IgD-negative memory B cell (primary cell): ENCODE results near the gene LMTK2. TPM values are rescaled to one million over a fixed set of nuclear protein-coding genes. Genes with fewer than 3 reads are reported as not detected.
"Not testable (repeated sequence)": the region's sequence is repeated elsewhere in the genome, so short reads cannot be mapped to it uniquely, and the experiment has no call there.

Experiments
- H3K27ac Mint-ChIP-seq, 3 donors: one replicate each; pipeline ENCODE4 v1.8.0; 2020 to 2022; ENCODE audit warnings: mild to moderate bottlenecking in 3 of 3, mixed read lengths in 3 of 3, moderate library complexity in 1 of 3
- H3K27me3 Mint-ChIP-seq: one replicate; pipeline ENCODE4 v1.8.0; 2021; ENCODE audit warnings: mixed read lengths
- H3K36me3 Mint-ChIP-seq: one replicate; pipeline ENCODE4 v1.8.0; 2020; ENCODE audit warnings: mild to moderate bottlenecking, mixed read lengths
- H3K4me1 Mint-ChIP-seq, 3 donors: one replicate each; pipeline ENCODE4 v1.8.0; 2020 to 2022; ENCODE audit warnings: mixed read lengths in 3 of 3, mild to moderate bottlenecking in 1 of 3
- H3K4me3 Mint-ChIP-seq, 4 donors: one replicate each; pipeline ENCODE4 v1.8.0; 2020 to 2022; ENCODE audit warnings: mild to moderate bottlenecking in 4 of 4, mixed read lengths in 4 of 4, moderate library complexity in 3 of 4
- H3K9me3 Mint-ChIP-seq, 3 donors: one replicate each; pipeline ENCODE4 v1.8.0; 2020 to 2021; ENCODE audit warnings: mixed read lengths in 3 of 3, mild to moderate bottlenecking in 1 of 3
- polyA plus RNA-seq: library from polyadenylated mRNA; unstranded; fragments of 300-500 nt; fragmentation: Illumina TruSeq; gene quantifications from one replicate; pipeline ENCODE4 v1.2.3, GENCODE V29; 2021

The LMTK2 gene
- polyA plus RNA-seq, 1 donor from 2014 or later = 1.6 TPM

DNA sequence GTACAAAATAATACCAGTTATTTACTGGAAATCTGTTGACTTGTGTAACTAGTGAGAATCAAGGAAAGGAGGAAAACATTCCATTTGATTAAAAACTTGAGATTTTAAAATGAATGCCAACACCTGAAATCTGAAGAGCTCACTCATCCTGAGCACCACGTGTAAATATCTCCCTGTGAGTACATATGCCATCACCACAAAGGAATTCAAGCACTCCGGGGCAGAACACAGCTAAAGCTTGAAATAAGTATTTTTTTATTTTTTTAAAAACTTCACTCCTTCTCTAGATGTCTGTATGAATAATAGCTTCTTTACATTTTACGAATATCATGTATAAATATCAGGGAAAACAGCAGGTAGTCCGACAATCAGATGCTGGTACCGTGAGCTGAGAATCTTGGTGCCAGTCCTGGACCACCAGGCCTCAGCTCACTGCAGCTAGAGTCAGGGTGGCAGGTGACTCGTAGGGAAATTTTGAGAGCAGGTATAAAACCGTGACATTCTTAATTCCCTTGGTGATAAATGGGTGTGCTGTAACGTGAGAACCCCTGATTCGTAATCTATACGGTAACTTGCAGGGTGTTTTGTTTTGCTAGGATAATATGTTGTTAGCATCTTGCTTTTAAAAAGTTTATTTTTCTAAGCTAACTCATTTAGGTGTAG, 12.7 kb downstream of the LMTK2 start:
- H3K27me3 Mint-ChIP-seq = peaks cover 8% of the 10 kb centered on the region
- peaks cover 2% of the 10 kb centered on the region for H3K36me3 Mint-ChIP-seq
- no peak overlapping the region for H3K27ac Mint-ChIP-seq
- H3K4me1 Mint-ChIP-seq = peaks cover 3 to 10% (median 5%) of the 10 kb centered on the region in 3 donors
- H3K4me3 Mint-ChIP-seq = no peak overlapping the region
- H3K9me3 Mint-ChIP-seq = no peaks in the 10 kb centered on the region

DNA sequence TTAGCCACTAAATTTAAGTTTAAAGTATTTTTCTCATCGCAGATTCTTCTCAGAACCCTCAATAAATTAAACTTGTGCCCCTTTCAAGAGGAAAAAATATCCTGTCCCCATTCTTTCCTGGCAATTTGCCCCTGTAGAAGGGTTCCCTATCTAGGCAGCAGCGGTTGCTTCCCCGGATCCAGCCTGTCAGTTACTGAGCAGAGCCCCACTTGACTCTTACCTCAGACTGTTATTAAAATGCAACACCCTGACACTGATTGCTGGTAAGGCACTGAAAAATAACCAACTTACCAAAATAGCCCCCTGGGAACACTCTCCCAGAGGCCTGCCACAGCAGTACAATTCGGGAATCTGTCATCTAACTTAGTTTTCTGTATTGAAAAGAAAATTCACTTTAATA, 13.9 kb downstream of the LMTK2 start:
- no peaks in the 10 kb centered on the region for H3K9me3 Mint-ChIP-seq
- peaks cover 4 to 8% (median 5%) of the 10 kb centered on the region in 3 donors for H3K4me1 Mint-ChIP-seq
- H3K27me3 Mint-ChIP-seq = peaks cover 10% of the 10 kb centered on the region
- no peak overlapping the region for H3K27ac Mint-ChIP-seq
- H3K4me3 Mint-ChIP-seq = no peak overlapping the region
- H3K36me3 Mint-ChIP-seq = peaks cover 4% of the 10 kb centered on the region

DNA sequence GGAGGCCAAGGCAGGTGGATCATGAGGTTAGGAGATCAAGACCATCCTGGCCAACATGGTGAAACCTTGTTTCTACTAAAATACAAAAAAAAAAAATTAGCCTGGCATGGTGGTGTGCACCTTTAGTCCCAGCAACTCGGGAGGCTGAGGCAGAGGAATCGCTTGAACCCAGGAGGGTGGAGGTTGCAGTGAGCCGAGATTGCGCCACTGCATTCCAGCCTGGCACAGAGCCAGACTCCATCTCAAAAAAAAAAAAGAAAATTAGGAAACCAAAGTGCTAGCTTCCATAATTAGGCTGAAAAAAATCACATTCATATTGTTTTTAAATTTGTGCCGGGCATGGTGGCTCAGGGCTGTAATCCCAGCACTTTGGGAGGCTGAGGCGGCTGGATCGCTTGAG, 14.7 kb downstream of the LMTK2 start:
- H3K36me3 Mint-ChIP-seq, H3K27ac Mint-ChIP-seq, H3K9me3 Mint-ChIP-seq, H3K4me1 Mint-ChIP-seq, H3K4me3 Mint-ChIP-seq: not testable (repeated sequence)
- peaks cover 17% of the 10 kb centered on the region for H3K27me3 Mint-ChIP-seq

DNA sequence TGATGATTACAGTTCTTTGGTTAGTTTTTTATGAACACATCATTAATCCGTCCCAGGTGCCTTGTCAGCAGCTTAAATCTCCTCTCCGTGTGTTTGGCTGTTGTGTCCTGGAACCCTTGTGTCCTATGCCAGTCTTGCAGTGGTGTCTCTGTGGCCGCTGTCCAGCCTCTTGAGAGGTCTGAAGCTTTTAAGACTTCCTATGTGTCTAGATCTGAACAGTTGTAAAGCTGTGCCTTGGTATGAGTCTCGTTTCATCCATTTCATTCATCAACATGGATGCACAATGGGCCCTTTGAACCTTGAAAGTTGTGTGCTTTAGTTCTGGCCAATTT, 16.7 kb downstream of the LMTK2 start:
- no peak overlapping the region for H3K27ac Mint-ChIP-seq

DNA sequence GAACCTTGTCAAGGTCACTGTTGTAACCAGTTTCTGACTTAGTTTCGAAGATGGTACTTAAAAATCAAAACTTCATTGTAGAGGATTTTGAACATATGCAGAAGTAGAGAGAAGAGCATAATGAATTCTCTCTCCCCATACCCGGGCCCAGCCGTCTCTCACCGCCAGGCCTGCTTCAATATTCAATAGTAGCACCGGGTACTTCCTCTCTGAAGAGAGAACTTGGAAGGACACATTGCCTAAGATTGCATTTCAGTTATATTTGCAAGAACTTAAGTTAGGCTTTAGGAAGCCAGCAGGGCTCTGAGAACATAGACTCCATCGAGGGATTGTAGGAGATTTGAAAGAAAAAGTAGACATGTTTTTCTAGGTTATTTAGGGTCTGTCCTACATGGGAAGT, 19.1 kb downstream of the LMTK2 start:
- H3K4me3 Mint-ChIP-seq = no peak overlapping the region
- H3K9me3 Mint-ChIP-seq = no peaks in the 10 kb centered on the region
- H3K36me3 Mint-ChIP-seq = peaks cover 1% of the 10 kb centered on the region
- no peak overlapping the region for H3K27ac Mint-ChIP-seq
- peaks cover 45% of the 10 kb centered on the region for H3K27me3 Mint-ChIP-seq
- H3K4me1 Mint-ChIP-seq = peaks cover 3 to 10% (median 5%) of the 10 kb centered on the region in 3 donors

More for the DNA sequence above, 16.7 kb downstream of the LMTK2 start:
- Mint-ChIP-seq H3K27me3 (peaks cover 27% of the 10 kb centered on the region), H3K9me3 (no peaks in the 10 kb centered on the region), H3K36me3 (peaks cover 4% of the 10 kb centered on the region), H3K4me1 (peaks cover 3 to 7% (median 5%) of the 10 kb centered on the region in 3 donors), H3K4me3 (no peak overlapping the region)

DNA sequence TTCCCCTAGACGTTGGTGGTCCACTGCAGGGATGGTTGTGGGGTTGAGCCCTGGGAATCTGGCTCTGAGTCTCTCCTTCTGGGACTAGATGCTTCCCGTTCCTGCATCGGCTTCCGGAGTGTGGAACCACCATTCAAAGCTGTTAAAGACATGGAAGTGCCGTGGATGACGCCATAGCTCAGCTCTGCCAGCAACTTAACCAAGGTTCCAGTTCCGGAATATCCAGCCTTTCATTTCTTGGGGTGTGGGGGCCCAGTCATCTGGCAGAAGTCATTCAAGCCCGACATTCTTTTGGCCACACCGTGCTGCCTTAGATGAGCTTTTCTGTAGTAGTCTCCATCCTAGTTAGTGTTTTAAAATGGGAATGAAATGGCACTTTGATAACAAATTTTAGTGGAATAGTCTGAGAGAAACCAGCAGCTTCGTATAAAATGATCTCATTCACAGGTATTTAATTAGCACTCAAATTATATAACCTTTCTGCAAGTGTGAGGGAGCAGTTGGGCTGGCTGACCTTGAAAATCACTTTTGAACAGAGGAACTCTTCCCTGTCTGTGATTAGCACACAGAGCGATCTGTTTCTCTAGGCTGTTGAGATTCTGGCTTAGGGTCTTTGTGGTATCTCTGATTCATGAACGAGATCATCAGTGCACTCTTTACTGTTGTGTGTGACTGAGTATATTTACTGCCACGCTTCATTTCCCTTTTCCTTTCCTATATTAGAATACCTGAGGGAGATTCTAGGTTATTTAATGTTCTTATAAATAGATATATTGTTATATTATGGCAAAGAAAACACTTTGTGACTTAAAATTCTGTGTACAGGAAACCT, 19.9 kb downstream of the LMTK2 start:
- H3K4me1 Mint-ChIP-seq = peaks cover 9 to 17% (median 12%) of the 10 kb centered on the region in 3 donors
- no peak overlapping the region for H3K27ac Mint-ChIP-seq
- no peaks in the 10 kb centered on the region for H3K9me3 Mint-ChIP-seq
- peaks cover 1% of the 10 kb centered on the region for H3K36me3 Mint-ChIP-seq
- peaks cover 52% of the 10 kb centered on the region for H3K27me3 Mint-ChIP-seq
- no peak overlapping the region for H3K4me3 Mint-ChIP-seq

DNA sequence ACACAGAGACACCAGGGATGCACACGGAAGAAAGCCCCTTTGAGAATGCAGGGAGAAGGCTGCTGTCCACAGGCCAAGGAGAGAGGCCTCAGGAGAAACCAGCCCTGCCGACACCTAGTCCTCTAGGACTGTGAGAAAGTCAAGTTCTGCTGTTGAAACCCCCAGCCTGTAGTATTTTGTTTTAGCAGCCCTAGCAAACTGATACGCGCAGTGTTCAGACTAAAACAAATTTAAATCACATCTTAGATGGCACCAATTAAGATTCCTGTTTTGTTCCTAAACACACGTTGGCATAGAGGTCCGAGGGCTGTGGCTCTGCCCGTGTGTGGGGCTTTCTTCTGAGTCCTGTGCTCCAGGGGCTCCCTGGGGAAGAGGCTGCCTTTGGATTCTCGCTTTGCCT, 21.7 kb downstream of the LMTK2 start:
- Mint-ChIP-seq H3K27me3 (peaks cover 60% of the 10 kb centered on the region), H3K27ac (no peak overlapping the region), H3K36me3 (peaks cover 1% of the 10 kb centered on the region), H3K4me1 (peaks cover 17 to 26% (median 19%) of the 10 kb centered on the region in 3 donors), H3K9me3 (no peaks in the 10 kb centered on the region), H3K4me3 (no peak overlapping the region)

DNA sequence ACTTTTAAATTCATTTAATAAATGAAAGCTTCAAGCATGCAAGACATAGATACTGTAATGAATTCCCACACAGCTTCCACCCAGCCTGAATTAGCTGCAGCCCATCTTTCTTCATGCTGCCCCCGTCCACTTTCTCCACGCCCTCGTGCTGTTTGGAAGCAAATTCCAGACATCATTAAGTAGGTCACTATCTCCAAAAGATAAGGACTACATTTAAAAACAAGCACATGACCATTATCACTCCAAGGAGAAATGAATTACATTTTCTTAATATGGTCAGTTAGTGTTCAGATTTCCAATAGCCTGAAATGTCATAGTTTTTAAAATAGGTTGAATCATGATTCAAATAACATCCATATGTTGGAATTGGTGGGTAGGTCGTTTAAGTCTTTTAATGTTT, 24.3 kb downstream of the LMTK2 start:
- Mint-ChIP-seq H3K36me3 (no peaks in the 10 kb centered on the region), H3K27ac (no peak overlapping the region), H3K27me3 (peaks cover 65% of the 10 kb centered on the region), H3K9me3 (no peaks in the 10 kb centered on the region), H3K4me1 (peaks cover 24 to 37% (median 29%) of the 10 kb centered on the region in 3 donors), H3K4me3 (no peak overlapping the region)

DNA sequence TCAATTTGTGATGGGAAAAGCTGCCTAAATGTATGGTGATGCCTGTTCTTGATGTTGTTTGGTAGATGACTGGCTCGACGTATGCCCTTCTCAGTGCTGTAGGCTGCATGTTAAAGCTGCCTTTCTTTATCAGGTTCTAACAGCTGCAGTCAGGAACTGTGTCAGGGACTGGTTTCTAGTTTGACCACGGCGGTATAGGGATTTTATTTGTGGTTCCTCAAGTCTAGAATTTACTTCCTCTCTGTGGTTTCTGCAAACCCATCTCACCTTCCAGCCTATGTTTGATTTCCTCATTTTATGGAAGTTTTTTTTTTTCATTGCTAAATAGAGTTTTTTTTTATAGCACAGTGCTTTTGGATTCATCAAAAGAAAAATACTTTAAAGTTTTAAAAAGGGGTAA, 26.5 kb downstream of the LMTK2 start:
- Mint-ChIP-seq H3K4me3 (peak overlapping the region in 2 of 4 donors; percentile 78 to 84), H3K36me3 (peaks cover 1% of the 10 kb centered on the region), H3K27ac (peak overlapping the region; percentile 4 to 65 (median 10)), H3K4me1 (peaks cover 35 to 49% (median 37%) of the 10 kb centered on the region in 3 donors), H3K27me3 (peaks cover 59% of the 10 kb centered on the region), H3K9me3 (no peaks in the 10 kb centered on the region)

DNA sequence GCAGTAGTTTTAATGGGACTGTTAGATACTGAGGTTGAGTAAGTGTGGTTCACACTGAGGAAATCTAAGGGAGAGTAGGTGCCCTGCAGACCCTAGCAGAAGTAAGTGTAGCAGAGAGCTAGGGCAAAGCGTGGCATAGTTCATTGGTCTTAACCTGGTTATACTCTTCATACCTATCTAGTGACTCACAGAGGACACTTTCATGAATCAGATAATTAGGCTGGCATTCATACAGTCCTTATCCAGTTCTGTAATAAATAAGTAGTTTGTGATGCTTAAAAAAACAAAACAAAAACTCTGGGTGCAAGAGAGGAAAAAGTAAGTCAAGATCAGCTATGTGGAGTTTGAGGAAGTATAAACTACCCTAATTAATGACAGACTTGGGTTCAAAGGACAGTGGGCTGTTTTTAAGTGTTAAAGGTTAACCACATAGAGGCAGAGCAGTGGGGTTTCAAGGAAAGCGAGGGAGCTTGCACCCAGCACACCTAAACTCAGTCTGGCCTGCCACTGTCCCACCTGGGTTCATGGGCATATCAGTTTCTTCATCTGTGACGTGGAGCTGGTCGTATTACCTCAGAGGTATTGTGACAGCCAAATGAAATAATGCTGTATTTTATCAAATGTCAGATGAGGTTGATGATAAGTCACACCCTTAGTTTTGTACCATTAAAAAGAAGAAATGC, 27.1 kb downstream of the LMTK2 start:
- Mint-ChIP-seq H3K4me1 (peaks cover 35 to 49% (median 37%) of the 10 kb centered on the region in 3 donors), H3K27ac (peak overlapping the region in 2 of 3 donors; percentile 10 to 65), H3K27me3 (peaks cover 56% of the 10 kb centered on the region), H3K4me3 (peak overlapping the region in 2 of 4 donors; percentile 78 to 84), H3K9me3 (no peaks in the 10 kb centered on the region), H3K36me3 (peaks cover 1% of the 10 kb centered on the region)

DNA sequence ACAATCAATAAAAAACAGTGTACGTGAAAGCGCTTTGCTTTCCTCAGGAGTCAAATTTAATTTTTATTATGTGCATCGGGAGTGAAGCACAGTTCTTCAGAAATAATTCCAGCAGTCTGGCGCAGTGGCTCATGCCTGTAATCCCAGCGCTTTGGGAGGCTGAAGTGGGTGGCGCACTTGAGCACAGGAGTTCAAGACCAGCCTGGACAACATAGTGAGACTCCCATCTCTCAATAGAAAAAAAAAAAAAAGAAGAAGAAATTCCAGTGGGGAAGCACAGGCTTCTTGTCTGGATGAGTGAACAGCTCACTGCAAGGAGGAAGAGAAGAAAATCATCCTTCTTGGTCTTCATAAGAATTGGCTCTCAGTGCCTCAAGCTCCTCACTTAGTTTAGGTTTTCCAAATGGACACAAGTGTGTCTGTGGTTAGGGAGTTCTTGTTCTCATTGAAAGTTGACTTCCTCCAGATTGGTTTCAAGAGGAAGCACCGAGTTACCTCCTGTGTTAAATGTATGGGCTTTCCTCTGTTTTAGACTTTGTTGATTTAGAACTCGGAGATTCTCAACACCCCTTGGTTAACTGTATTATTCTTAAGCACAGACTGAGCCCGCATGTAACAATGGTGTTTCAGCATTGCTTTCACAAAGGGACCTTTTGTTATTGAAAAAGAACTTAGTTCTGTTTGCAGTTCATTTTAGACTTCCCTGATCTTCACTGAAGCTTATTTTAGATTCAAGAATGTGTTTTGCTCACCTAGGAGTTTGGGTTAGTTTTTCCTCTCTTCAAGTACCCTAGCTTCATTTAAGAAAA, 28.0 kb downstream of the LMTK2 start:
- H3K9me3 Mint-ChIP-seq = no peaks in the 10 kb centered on the region
- H3K36me3 Mint-ChIP-seq = peaks cover 6% of the 10 kb centered on the region
- H3K27me3 Mint-ChIP-seq = peaks cover 57% of the 10 kb centered on the region
- H3K27ac Mint-ChIP-seq = no peak overlapping the region
- H3K4me3 Mint-ChIP-seq = no peak overlapping the region
- peaks cover 37 to 49% (median 39%) of the 10 kb centered on the region in 3 donors for H3K4me1 Mint-ChIP-seq

DNA sequence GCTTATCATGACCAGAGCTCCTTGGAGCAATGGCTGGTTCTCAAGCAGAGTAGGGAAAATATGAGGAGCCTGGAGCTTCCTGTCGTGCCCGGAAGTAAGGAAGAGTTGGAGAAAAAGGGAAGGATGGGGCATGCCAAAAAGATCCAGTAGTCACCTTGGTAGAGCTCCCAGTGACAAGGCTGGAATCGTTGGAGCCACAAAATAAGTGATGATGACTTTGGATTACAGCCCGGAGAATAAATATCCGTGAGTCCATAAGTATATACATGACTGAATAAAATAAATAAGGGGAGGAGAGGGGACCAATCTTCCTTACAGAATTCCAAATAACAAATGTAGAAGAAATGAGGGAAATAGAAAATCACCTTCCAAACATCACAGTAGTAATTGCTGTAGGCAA, 29.3 kb downstream of the LMTK2 start:
- Mint-ChIP-seq H3K27me3 (peaks cover 45% of the 10 kb centered on the region), H3K27ac (no peak overlapping the region), H3K9me3 (no peaks in the 10 kb centered on the region), H3K4me3 (no peak overlapping the region), H3K4me1 (peaks cover 37 to 45% (median 40%) of the 10 kb centered on the region in 3 donors), H3K36me3 (peaks cover 10% of the 10 kb centered on the region)

DNA sequence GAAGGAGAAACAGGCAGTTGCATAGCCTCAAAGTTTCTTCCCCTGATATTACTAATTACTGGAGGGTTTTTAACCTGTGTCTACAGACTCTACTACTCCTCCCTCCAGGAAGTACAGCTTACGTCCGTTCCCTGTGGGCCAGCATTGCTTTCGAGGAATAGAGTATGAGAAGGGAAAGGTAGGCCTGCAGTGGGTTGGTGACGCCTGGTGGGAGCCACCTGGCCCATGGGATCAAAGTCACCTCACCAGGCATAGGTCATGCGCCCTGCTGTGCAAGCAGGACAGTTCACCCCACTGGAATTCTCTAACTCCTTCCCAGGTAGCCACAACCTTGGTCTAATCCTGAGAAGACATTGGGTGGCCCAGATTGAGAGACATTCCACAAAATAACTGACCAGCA, 29.8 kb downstream of the LMTK2 start:
- no peak overlapping the region for H3K4me3 Mint-ChIP-seq
- no peak overlapping the region for H3K27ac Mint-ChIP-seq
- H3K36me3 Mint-ChIP-seq = peaks cover 14% of the 10 kb centered on the region
- no peaks in the 10 kb centered on the region for H3K9me3 Mint-ChIP-seq
- peaks cover 42% of the 10 kb centered on the region for H3K27me3 Mint-ChIP-seq
- H3K4me1 Mint-ChIP-seq = peaks cover 32 to 40% (median 35%) of the 10 kb centered on the region in 3 donors

DNA sequence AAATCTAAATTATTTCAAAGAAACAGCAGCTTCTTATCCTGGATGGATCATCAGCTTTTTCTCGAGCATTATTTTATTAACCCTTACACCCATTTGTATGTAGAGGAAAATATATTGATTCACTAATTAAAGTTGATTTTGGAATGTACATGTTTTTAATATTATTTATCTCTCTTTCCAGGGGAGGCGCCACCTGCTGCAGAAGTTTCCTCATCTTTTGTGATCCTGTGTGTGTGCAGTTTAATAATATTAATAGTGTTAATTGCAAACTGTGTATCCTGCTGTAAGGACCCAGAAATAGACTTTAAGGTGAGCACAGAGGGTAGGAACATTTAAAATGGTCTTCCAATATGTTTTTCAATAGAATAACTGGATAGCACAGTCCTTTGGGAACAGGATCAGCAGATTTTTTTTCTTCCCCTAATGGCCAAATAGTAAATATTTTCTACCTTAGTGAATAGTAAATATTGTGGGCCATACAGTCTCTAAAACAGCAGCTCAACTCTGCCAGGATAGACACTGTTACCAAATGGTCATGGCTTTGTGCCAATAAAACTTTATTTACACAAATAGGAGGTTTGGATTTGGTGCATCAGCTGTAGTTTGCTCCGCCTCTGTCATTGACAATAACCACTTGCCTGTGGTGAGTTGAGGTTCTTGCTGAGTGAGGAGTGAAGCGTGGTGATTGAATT, 30.6 kb downstream of the LMTK2 start:
- H3K36me3 Mint-ChIP-seq = peaks cover 18% of the 10 kb centered on the region
- peaks cover 39% of the 10 kb centered on the region for H3K27me3 Mint-ChIP-seq
- peak overlapping the region in 1 of 4 donors; percentile 0 for H3K4me3 Mint-ChIP-seq
- H3K27ac Mint-ChIP-seq = peak overlapping the region; percentile 1 to 48 (median 1)
- H3K4me1 Mint-ChIP-seq = peaks cover 27 to 35% (median 29%) of the 10 kb centered on the region in 3 donors
- no peaks in the 10 kb centered on the region for H3K9me3 Mint-ChIP-seq
